Mucosa of stomach (tissue), 1 donor: Measurements from ENCODE around the gene CKS1B.

Experiments
- H3K27me3 ChIP-seq: one replicate; pipeline ENCODE4 v1.7.0; 2013; ENCODE audit warnings: mild to moderate bottlenecking, low read length; ENCODE audit not compliant: control insufficient read depth, insufficient read depth
- H3K36me3 ChIP-seq: one replicate; pipeline ENCODE4 v1.7.0; 2013; ENCODE audit warnings: low read length; ENCODE audit not compliant: control insufficient read depth, insufficient read depth
- H3K4me1 ChIP-seq: one replicate; pipeline ENCODE4 v1.7.0; 2013; ENCODE audit warnings: mild to moderate bottlenecking, low read length; ENCODE audit not compliant: control insufficient read depth, insufficient read depth
- H3K4me3 ChIP-seq: one replicate; pipeline ENCODE4 v1.7.0; 2013; ENCODE audit warnings: low read length
- H3K9ac ChIP-seq: one replicate; pipeline ENCODE4 v1.7.0; 2013; ENCODE audit warnings: mild to moderate bottlenecking, low read length, moderate library complexity
- H3K9me3 ChIP-seq: one replicate; pipeline ENCODE4 v1.7.0; 2013; ENCODE audit warnings: mild to moderate bottlenecking, low read length, moderate library complexity; ENCODE audit not compliant: control insufficient read depth
- donor health status: Pancreatic carcinoma.

Gene CKS1B

DNA sequence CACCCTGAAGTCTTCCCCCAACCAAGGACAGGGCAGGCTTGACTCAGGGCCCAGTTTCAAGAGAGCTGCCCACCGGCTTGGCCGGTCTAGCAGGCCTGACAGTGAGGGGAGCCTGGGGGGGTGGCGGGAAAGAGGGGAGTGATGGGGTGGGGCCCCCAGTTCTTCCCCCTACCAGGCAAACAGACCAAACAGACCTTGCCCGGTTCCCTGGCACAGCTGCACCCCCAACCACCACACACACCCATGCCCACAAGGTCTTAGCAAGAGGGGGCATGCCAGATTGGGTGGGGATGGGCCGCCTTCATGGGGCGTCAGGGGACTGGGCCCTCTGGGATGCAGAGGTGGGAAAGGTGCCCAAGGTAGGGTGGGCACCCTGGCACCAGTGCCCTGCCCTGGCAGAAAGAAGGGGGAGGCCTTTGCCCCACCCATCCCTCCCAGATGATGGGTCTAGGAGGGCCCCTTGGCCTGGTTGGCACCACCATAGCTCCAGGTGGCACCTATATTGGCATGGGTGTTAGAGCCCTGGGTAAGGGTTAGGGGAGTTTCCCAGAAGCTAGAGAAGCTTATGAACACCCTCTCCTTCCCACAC, 37.0 kb downstream of the CKS1B start:
- peaks cover 19% of the 10 kb centered on the region for H3K36me3 ChIP-seq
- no peak overlapping the region for H3K4me3 ChIP-seq
- peaks cover 89% of the 10 kb centered on the region for H3K4me1 ChIP-seq
- peak overlapping the region; percentile 20 for H3K9ac ChIP-seq
- H3K27me3 ChIP-seq, result no peaks in the 10 kb centered on the region
- no peaks in the 10 kb centered on the region for H3K9me3 ChIP-seq

GRCh38 chr1:155012026-155012546, 37.6 kb downstream of the CKS1B start:
- H3K4me1 ChIP-seq, result peaks cover 89% of the 10 kb centered on the region
- H3K4me3 ChIP-seq, result no peak overlapping the region
- peaks cover 23% of the 10 kb centered on the region for H3K36me3 ChIP-seq
- H3K27me3 ChIP-seq, result no peaks in the 10 kb centered on the region
- H3K9me3 ChIP-seq, result no peaks in the 10 kb centered on the region
- peak overlapping the region; percentile 27 for H3K9ac ChIP-seq

DNA sequence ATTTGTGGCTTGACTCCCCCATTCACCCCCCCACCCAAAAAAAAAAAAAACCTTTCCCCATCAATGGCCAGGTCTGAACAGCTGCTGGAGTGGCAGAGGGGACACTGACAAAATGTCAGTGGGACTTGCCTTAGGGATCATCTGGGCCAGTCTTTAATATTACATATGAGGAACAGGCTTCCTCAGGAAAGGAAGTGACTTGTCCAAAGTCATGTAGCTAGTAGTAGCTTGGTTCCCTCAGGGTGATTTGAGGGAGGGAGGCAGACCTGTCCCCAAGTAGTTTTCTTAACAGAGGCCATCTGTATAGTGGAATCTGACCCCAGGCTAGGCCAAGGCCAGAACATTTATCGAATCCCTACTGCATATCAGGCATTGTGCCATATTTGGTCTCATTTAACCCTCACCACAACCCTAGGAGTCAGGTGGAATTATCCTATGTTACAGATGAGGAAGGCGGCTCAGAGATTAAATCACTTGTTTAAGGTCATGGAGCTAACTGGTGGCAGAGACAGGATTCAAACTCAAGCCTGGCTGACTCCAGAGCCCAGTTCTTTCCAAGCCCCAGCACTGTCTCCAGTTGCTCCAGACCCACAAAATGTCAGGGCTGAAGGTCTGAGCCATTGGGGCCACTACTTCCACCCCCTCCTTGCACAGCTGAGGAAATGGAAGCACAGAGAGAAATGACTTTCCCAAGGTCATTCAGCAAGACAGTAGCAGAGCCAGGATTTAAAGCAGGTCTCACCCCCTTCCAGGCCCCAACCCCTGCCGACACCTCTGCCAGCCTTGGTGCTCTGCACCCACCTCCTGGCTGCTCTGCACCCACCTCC, 38.5 kb downstream of the CKS1B start:
- H3K36me3 ChIP-seq, result peaks cover 23% of the 10 kb centered on the region
- H3K4me1 ChIP-seq, result peaks cover 87% of the 10 kb centered on the region
- H3K4me3 ChIP-seq, result no peak overlapping the region

GRCh38 chr1:155013632-155014031, 39.2 kb downstream of the CKS1B start:
- Histone ChIP-seq H3K4me1 (peaks cover 87% of the 10 kb centered on the region), H3K9ac (no peak overlapping the region), H3K36me3 (peaks cover 23% of the 10 kb centered on the region), H3K9me3 (no peaks in the 10 kb centered on the region), H3K27me3 (no peaks in the 10 kb centered on the region), H3K4me3 (no peak overlapping the region)

More for the DNA sequence above, 38.5 kb downstream of the CKS1B start:
- Histone ChIP-seq H3K9ac (peak overlapping the region; percentile 27), H3K9me3 (no peaks in the 10 kb centered on the region), H3K27me3 (no peaks in the 10 kb centered on the region)

DNA sequence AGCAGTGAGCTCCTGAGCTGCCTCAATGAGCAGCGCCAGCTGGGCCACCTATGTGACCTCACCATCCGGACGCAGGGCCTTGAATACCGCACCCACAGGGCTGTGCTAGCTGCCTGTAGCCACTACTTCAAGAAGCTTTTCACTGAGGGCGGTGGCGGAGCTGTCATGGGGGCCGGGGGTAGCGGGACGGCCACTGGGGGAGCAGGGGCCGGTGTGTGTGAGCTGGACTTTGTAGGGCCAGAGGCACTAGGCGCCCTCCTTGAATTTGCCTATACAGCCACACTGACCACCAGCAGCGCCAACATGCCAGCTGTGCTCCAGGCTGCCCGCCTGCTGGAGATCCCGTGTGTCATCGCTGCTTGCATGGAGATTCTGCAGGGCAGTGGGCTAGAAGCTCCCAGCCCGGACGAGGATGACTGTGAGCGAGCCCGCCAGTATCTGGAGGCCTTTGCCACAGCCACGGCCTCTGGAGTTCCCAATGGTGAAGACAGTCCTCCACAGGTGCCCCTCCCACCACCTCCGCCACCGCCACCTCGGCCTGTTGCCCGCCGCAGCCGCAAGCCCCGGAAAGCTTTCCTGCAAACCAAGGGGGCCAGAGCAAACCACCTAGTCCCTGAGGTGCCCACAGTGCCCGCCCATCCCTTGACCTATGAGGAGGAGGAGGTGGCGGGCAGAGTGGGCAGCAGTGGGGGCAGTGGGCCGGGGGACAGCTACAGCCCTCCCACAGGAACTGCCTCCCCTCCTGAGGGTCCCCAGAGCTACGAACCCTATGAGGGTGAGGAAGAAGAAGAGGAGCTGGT, 40.4 kb downstream of the CKS1B start:
- Histone ChIP-seq H3K4me1 (peaks cover 76% of the 10 kb centered on the region), H3K36me3 (peaks cover 29% of the 10 kb centered on the region), H3K27me3 (no peaks in the 10 kb centered on the region), H3K9me3 (no peaks in the 10 kb centered on the region), H3K4me3 (no peak overlapping the region), H3K9ac (no peak overlapping the region)

GRCh38 chr1:155015527-155016230, 41.2 kb downstream of the CKS1B start:
- H3K9ac ChIP-seq, result peak overlapping the region; percentile 34
- H3K4me3 ChIP-seq, result no peak overlapping the region
- H3K4me1 ChIP-seq, result peaks cover 69% of the 10 kb centered on the region
- peaks cover 31% of the 10 kb centered on the region for H3K36me3 ChIP-seq
- H3K9me3 ChIP-seq, result no peaks in the 10 kb centered on the region
- H3K27me3 ChIP-seq, result no peaks in the 10 kb centered on the region

GRCh38 chr1:155016231-155016831, 41.9 kb downstream of the CKS1B start:
- no peaks in the 10 kb centered on the region for H3K27me3 ChIP-seq
- peak overlapping the region; percentile 0 for H3K4me3 ChIP-seq
- peaks cover 31% of the 10 kb centered on the region for H3K36me3 ChIP-seq
- no peaks in the 10 kb centered on the region for H3K9me3 ChIP-seq
- H3K4me1 ChIP-seq, result peaks cover 62% of the 10 kb centered on the region
- peak overlapping the region; percentile 82 for H3K9ac ChIP-seq

DNA sequence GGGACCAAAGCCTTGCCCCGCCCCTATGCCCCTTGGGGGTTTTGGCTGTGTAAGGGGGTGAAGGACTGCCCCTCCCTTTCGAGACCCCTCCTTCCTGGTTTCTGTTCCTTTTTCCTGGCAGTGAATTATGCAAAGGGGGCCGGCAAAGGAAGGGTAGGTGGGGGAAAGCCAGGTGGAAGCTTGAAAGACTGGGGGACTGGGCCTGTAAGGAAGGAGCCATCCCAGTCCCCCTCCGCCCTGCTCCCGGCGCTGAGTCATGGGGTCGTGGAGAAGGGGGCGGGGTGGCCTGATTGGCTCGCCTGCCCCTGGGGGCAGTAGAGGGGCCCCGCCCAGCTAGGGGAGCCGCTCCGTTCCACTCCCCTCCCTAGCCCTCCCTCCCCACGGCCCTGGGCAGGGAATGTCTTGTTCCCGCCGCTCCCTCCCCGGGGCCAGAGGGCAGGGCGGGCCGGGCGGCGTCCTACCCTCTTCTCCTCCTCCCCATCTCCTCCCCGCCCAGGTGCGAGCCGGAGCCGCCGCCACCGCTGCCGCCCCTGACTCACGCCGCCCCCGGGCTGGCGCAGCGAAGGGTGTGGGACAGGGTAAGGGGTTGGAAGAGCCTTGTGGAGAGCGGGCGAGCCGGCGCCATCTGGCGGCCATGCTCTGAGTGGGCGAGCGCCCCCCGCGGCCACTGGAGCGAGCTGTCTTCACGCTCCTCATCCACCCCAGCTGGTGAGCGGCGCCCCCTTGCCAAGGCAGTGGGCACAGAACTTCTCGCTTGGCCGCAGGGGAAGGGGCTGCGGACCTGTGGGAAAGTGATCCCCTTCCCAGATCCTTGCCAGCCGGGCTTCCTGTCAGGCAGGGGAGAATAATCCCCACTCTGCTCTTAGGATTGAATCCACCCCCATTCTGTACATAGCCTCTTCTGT, 42.8 kb downstream of the CKS1B start:
- H3K27me3 ChIP-seq, result no peaks in the 10 kb centered on the region
- peak overlapping the region; percentile 82 for H3K9ac ChIP-seq
- no peaks in the 10 kb centered on the region for H3K9me3 ChIP-seq
- peaks cover 53% of the 10 kb centered on the region for H3K4me1 ChIP-seq
- H3K4me3 ChIP-seq, result peak overlapping the region; percentile 25
- H3K36me3 ChIP-seq, result peaks cover 31% of the 10 kb centered on the region

GRCh38 chr1:155017946-155018316, 43.5 kb downstream of the CKS1B start:
- H3K36me3 ChIP-seq, result peaks cover 31% of the 10 kb centered on the region
- H3K4me1 ChIP-seq, result peaks cover 50% of the 10 kb centered on the region
- no peaks in the 10 kb centered on the region for H3K27me3 ChIP-seq
- peak overlapping the region; percentile 82 for H3K9ac ChIP-seq
- H3K9me3 ChIP-seq, result no peaks in the 10 kb centered on the region
- H3K4me3 ChIP-seq, result peak overlapping the region; percentile 25

DNA sequence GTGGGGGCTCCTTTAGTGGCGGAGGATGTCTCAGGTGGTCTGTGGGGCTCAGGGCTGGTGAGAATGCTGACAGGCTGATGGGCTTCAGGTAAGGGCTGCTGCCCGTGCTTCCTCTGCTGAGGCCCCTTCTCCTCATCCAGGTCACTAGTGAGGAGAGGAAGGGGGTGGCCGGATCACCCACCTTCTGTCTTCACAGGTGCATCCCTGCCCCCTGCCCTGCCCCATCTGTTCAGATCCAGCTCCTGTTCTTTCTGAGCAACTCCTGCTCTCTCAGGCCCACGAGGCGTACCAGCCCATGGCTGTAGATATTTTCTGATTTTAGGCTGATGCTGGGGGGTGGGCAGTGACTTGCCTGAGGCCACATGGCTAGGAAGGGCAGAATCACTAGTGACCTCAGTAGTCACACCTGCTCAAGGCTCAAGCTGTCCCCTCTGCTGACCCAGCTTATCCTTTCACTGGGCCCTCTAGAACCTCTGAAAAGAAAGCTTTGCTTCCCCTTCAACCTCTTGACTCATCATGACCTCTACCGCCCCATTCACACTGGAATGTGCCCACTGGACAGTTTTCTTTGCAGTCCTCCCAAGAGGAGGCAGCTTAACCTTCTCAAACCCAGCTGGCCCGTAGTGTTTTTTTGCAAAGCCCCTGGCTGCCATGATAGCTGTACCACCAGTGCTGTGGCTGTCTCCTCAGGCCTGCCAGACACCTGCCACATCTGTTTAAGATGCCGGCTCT, 44.3 kb downstream of the CKS1B start:
- peaks cover 51% of the 10 kb centered on the region for H3K4me1 ChIP-seq
- no peaks in the 10 kb centered on the region for H3K27me3 ChIP-seq
- H3K9ac ChIP-seq, result peak overlapping the region; percentile 82
- H3K36me3 ChIP-seq, result peaks cover 31% of the 10 kb centered on the region
- H3K9me3 ChIP-seq, result no peaks in the 10 kb centered on the region
- H3K4me3 ChIP-seq, result no peak overlapping the region
